Measurements from ENCODE around the gene ANKRD33. TPM values are rescaled to one million over a fixed set of nuclear protein-coding genes. Genes with fewer than 3 reads are reported as not detected.

Gene ANKRD33
- total RNA-seq, 1 experiment from 2014 or later: 0.81 TPM

GRCh38 chr12:51900323-51900889 is 12.5 kb downstream of the ANKRD33 start:
- no peaks in the 10 kb centered on the region for H3K79me1 ChIP-seq (ENCODE audit: insufficient read depth, low read depth, low read length, poor library complexity, severe bottlenecking)
- H3K9me3 Mint-ChIP-seq: no peaks in the 10 kb centered on the region; a peak in 1 of 5 replicates
- no peak overlapping the region for H3K27ac ChIP-seq (ENCODE audit: insufficient read length, low read depth, low read length)
- no peaks in the 10 kb centered on the region for H3K79me2 ChIP-seq (ENCODE audit: insufficient read depth, low read length)
- no peaks in the 10 kb centered on the region for H3K4me1 ChIP-seq (ENCODE audit: insufficient read depth, low read length)
- H4K91ac ChIP-seq (ENCODE audit: insufficient read length, low read depth, low read length): no peak overlapping the region
- H3K27me3 ChIP-seq (ENCODE audit: insufficient read depth, low read length): no peaks in the 10 kb centered on the region
- H3K18ac ChIP-seq (ENCODE audit: insufficient read length, low read depth, low read length): no peak overlapping the region
- no peak overlapping the region for H2BK5ac ChIP-seq (ENCODE audit: insufficient read length, low read length)
- no peak overlapping the region for H3K4ac ChIP-seq (ENCODE audit: low read depth, low read length)
- H3K23me2 ChIP-seq (ENCODE audit: insufficient read length, low read depth, low read length, poor library complexity, severe bottlenecking): no peaks in the 10 kb centered on the region
- no peak overlapping the region for H2BK120ac ChIP-seq (ENCODE audit: low read depth, low read length, poor library complexity, severe bottlenecking)
- no peaks in the 10 kb centered on the region; a peak in 1 of 7 replicates for H3K36me3 Mint-ChIP-seq (ENCODE audit: insufficient read depth in 1 of 3, low read depth in 3 of 3)
- no peak overlapping the region for H2BK15ac ChIP-seq (ENCODE audit: low read depth, low read length)
- no peak overlapping the region for H3K9ac ChIP-seq (ENCODE audit: extremely low read depth, insufficient read length, low read length)
- no peak for TF ChIP-seq CTCF (conservative IDR thresholded peaks at IDR 0.05)
- no peak overlapping the region for H2AK5ac ChIP-seq (ENCODE audit: insufficient read length, low read length)
- no peak overlapping the region for H3K14ac ChIP-seq (ENCODE audit: insufficient read depth, low read length)
- no peak overlapping the region for H2BK20ac ChIP-seq (ENCODE audit: low read depth, low read length, poor library complexity, severe bottlenecking)
- H3K4me3 Mint-ChIP-seq: no peak overlapping the region
- no peak for DNase-seq
- no peak overlapping the region for H4K5ac ChIP-seq (ENCODE audit: insufficient read length, low read depth, low read length)
- peaks cover 15% of the 10 kb centered on the region for H3K27me3 Mint-ChIP-seq (ENCODE audit: low read depth)
- no peaks in the 10 kb centered on the region for H3K9me3 ChIP-seq (ENCODE audit: control insufficient read depth, low read depth, low read length)
- no peak overlapping the region for H2BK12ac ChIP-seq (ENCODE audit: insufficient read length, low read depth, low read length)
- no peak overlapping the region for H3K23ac ChIP-seq (ENCODE audit: insufficient read length, low read depth, low read length)
- H3K56ac ChIP-seq (ENCODE audit: insufficient read length, low read depth, low read length): no peak overlapping the region
- no peak overlapping the region for H4K8ac ChIP-seq (replicated peaks; ENCODE audit: insufficient read length, low read depth, low read length)
- no peak overlapping the region for H3K4me2 ChIP-seq (ENCODE audit: insufficient read depth, insufficient read length, low read length)
- H4K20me1 ChIP-seq (ENCODE audit: control insufficient read depth, insufficient read depth, insufficient read length): no peaks in the 10 kb centered on the region
- no peak overlapping the region for H3K27ac Mint-ChIP-seq
- no CpG with 5 or more reads among the region's 43 CpGs for whole genome bisulfite sequencing (ENCODE audit: extremely low coverage, insufficient read length, low lambda C conversion rate)
- no peak overlapping the region for H2AFZ ChIP-seq (ENCODE audit: low read length)
- H3T11ph ChIP-seq (ENCODE audit: low read length): no peak overlapping the region
- H3K4me1 Mint-ChIP-seq: peaks cover 6 to 14% of the 10 kb centered on the region in 2 experiments

Measured in H9 (cell line).